ENCODE data around the gene KLHDC7B. TPM values are rescaled to one million over a fixed set of nuclear protein-coding genes. Genes with fewer than 3 reads are reported as not detected.

Gene KLHDC7B
- total RNA-seq, 1 donor from 2014 or later: 3.3 TPM

- Mint-ChIP-seq H3K9me3 (no peaks in the 10 kb centered on the region), H3K4me1 (ENCODE audit: low read depth) (peaks cover 8% of the 10 kb centered on the region)
Measured at GRCh38 chr22:50520826-50521453, 24.8 kb upstream of the KLHDC7B start.

DNA sequence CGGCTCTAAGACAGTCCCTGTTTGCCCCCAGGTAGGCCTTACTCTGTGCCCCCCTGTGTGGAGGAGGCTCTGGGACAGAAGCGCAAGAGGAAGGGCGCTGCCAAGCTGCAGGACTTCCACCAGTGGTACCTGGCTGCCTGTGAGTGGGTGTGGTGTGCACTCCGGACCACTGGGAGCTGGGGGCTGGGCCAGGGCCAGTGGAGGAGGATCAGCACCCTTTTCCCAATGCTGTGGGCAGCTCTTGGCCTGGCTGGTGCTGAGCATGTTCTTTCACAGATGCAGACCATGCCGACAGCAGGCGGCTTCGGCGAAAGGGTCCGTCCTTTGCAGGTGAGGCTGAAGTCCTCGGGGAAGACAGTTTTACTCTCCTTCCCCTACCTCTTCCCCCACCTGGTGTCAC, 24.0 kb upstream of the KLHDC7B start:
- no peak for DNase-seq (ENCODE audit: low spot score)
- Mint-ChIP-seq H3K4me3 (ENCODE audit: low read depth) (no peak overlapping the region), H3K27me3 (ENCODE audit: low read depth) (no peaks in the 10 kb centered on the region), H3K36me3 (ENCODE audit: low read depth) (peaks cover 48% of the 10 kb centered on the region), H3K9me3 (no peaks in the 10 kb centered on the region), H3K27ac (no peak overlapping the region), H3K4me1 (ENCODE audit: low read depth) (peaks cover 8% of the 10 kb centered on the region)
- intact Hi-C loops (cut with micrococcal nuclease): loop anchor here (10.0 kb wide), 1 partner anchor 277 kb away; the partner anchor contains the start of gene TUBGCP6

More at GRCh38 chr22:50520826-50521453, 24.8 kb upstream of the KLHDC7B start:
- Mint-ChIP-seq H3K27ac (no peak overlapping the region), H3K27me3 (ENCODE audit: low read depth) (no peaks in the 10 kb centered on the region), H3K4me3 (ENCODE audit: low read depth) (no peak overlapping the region), H3K36me3 (ENCODE audit: low read depth) (peaks cover 54% of the 10 kb centered on the region)
- no peak for DNase-seq (ENCODE audit: low spot score)
- intact Hi-C loops (cut with micrococcal nuclease): loop anchor here (10.0 kb wide), 1 partner anchor 276 kb away; the partner anchor contains the start of gene TUBGCP6

DNA sequence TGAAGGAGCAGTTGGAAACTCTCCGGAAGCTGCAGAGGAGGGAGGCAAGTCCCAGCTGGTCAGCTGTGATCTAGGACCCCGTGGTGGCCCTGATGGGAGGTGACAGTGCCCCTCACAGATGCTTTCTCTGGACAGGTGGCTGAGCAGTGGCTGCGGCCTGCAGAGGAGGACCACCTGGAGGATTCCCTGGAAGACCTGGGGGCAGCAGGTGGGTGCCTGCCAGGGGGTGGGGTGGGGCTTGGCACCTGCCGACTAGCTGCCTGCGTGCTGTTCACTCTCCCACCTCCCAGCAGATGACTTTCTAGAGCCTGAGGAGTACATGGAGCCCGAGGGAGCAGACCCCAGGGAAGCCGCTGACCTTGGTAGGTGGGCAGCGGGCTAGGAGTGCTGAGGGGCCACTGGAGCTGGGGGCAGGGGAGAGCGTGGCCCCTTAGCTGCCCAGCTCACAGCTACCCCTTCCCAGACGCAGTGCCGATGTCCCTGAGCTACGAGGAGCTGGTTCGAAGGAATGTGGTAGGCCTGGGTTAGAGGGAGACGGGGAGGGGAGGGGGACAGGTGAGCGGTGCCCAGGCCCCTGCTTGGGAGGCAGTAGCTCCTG, 23.4 kb upstream of the KLHDC7B start:
- Mint-ChIP-seq H3K36me3 (ENCODE audit: low read depth) (peaks cover 49% of the 10 kb centered on the region), H3K27ac (no peak overlapping the region), H3K4me3 (ENCODE audit: low read depth) (no peak overlapping the region)

GRCh38 chr22:50522806-50523438, 22.8 kb upstream of the KLHDC7B start:
- Mint-ChIP-seq H3K9me3 (no peaks in the 10 kb centered on the region), H3K27ac (no peak overlapping the region)
- DNase-seq (ENCODE audit: low spot score): no peak

More for the DNA sequence above, 23.4 kb upstream of the KLHDC7B start:
- intact Hi-C loops (cut with micrococcal nuclease): loop anchor here (10.0 kb wide), 1 partner anchor 278 kb away; the partner anchor contains the start of gene TUBGCP6
- Mint-ChIP-seq H3K4me1 (ENCODE audit: low read depth) (peaks cover 13% of the 10 kb centered on the region), H3K9me3 (no peaks in the 10 kb centered on the region), H3K27me3 (ENCODE audit: low read depth) (no peaks in the 10 kb centered on the region)
- DNase-seq (ENCODE audit: low spot score): no peak

GRCh38 chr22:50523458-50523805, 22.3 kb upstream of the KLHDC7B start:
- intact Hi-C loops (cut with micrococcal nuclease): loop anchor here (10.0 kb wide), 1 partner anchor 279 kb away; the partner anchor contains the start of gene TUBGCP6
- Mint-ChIP-seq H3K9me3 (no peaks in the 10 kb centered on the region), H3K27me3 (ENCODE audit: low read depth) (no peaks in the 10 kb centered on the region), H3K4me1 (ENCODE audit: low read depth) (peaks cover 21% of the 10 kb centered on the region), H3K27ac (no peak overlapping the region), H3K4me3 (ENCODE audit: low read depth) (peak overlapping the region; percentile 1), H3K36me3 (ENCODE audit: low read depth) (peaks cover 51% of the 10 kb centered on the region)
- DNase-seq (ENCODE audit: low spot score): no peak

More at GRCh38 chr22:50522806-50523438, 22.8 kb upstream of the KLHDC7B start:
- Mint-ChIP-seq H3K4me3 (ENCODE audit: low read depth) (no peak overlapping the region), H3K27me3 (ENCODE audit: low read depth) (no peaks in the 10 kb centered on the region), H3K4me1 (ENCODE audit: low read depth) (peaks cover 18% of the 10 kb centered on the region), H3K36me3 (ENCODE audit: low read depth) (peaks cover 49% of the 10 kb centered on the region)
- intact Hi-C loops (cut with micrococcal nuclease): loop anchor here (10.0 kb wide), 1 partner anchor 278 kb away; the partner anchor contains the start of gene TUBGCP6

DNA sequence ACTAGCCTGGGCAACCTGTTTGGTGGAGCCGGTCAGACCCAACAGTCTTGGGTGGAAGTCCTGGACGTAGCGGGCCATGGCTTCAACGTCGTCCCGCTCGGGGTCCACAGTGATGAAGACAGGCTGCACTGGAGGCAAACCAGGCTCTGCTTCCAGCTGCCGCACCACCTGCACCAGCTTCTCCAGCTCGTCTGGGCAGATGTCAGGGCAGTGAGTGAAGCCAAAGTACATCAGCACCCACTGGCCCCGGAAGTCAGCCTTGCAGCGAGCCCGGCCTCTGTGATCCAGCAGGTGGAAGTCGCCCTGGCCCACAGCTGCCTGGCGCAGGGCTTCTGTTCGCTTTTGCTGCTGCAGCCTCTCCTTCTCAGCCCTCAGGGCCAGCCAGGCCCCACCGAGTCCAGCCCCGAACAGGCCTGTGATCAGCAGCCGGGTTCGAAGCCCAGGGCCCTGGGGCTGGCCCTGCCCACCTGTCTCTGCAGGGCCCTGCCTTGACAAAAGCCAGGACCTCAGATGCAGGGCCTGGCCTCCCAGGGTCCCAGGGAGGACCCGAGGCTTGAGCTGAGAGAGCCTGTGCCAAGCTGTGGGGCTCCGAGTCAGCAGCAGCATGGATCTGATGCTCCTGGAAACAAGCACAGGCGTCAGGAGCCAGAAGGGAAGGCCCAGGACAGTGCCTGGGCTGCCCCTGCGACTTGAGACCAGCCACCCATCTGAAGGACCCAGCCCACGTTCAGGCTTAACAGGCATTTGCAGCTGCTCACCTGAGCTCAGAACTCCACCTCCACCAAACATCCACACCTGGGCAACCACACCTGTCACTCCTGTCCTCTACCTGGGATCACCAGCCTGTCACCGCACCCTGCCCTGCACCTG, 21.7 kb upstream of the KLHDC7B start:
- H3K27ac Mint-ChIP-seq: peak overlapping the region; percentile 78
- peaks cover 48% of the 10 kb centered on the region for H3K36me3 Mint-ChIP-seq (ENCODE audit: low read depth)
- no peaks in the 10 kb centered on the region for H3K9me3 Mint-ChIP-seq
- no peaks in the 10 kb centered on the region for H3K27me3 Mint-ChIP-seq (ENCODE audit: low read depth)
- no peak for DNase-seq (ENCODE audit: low spot score)
- intact Hi-C loops (cut with micrococcal nuclease): loop anchor here (10.0 kb wide), 1 partner anchor 279 kb away; the partner anchor contains the start of gene TUBGCP6
- H3K4me1 Mint-ChIP-seq (ENCODE audit: low read depth): peaks cover 24% of the 10 kb centered on the region
- peak overlapping the region; percentile 94 for H3K4me3 Mint-ChIP-seq (ENCODE audit: low read depth)

DNA sequence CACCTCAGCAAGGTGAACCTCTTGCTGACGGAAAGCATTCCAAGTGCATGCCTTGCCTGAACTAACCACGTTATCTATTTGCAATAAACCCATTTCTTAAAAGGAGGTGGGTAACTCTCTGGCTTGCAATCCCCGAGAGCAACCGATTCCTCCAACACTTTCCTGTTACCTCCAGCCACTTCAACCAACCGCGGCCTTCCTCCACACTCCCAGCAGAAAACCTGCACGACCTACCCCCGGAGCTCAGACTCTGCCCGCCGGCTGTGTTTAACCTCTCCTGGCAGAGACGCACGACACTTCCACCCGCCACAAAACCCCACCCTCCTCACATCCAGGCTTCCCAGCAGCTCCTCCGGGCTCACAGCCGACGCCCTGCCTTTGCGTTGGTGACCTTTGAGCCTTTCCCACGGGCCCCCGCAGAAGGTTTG, 21.0 kb upstream of the KLHDC7B start:
- Mint-ChIP-seq H3K36me3 (ENCODE audit: low read depth) (peaks cover 43% of the 10 kb centered on the region), H3K4me1 (ENCODE audit: low read depth) (peaks cover 24% of the 10 kb centered on the region), H3K27ac (peak overlapping the region; percentile 78), H3K27me3 (ENCODE audit: low read depth) (no peaks in the 10 kb centered on the region), H3K9me3 (no peaks in the 10 kb centered on the region), H3K4me3 (ENCODE audit: low read depth) (peak overlapping the region; percentile 94)
- intact Hi-C loops (cut with micrococcal nuclease): loop anchor here (1.0 to 10.0 kb wide), 4 partner anchors 16 to 280 kb away; partner anchors contain the start of genes NCAPH2 and TUBGCP6
- DNase-seq (ENCODE audit: low spot score): no peak

GRCh38 chr22:50525104-50525857, 20.4 kb upstream of the KLHDC7B start, which contains the start of gene SCO2:
SCO2 (minus strand) TSS chr22:50525598; CDS start chr22:50524411, 1,187 bp downstream.
- H3K36me3 Mint-ChIP-seq (ENCODE audit: low read depth): peaks cover 38% of the 10 kb centered on the region
- H3K27ac Mint-ChIP-seq: peak within 1 kb of the TSS; percentile 81
- H3K4me3 Mint-ChIP-seq (ENCODE audit: low read depth): peak within 1 kb of the TSS; percentile 94
- no peaks in the 10 kb centered on the region for H3K9me3 Mint-ChIP-seq
- peaks cover 24% of the 10 kb centered on the region for H3K4me1 Mint-ChIP-seq (ENCODE audit: low read depth)
- DNase-seq (ENCODE audit: low spot score): peak; percentile 97
- no peaks in the 10 kb centered on the region for H3K27me3 Mint-ChIP-seq (ENCODE audit: low read depth)
- intact Hi-C loops (cut with micrococcal nuclease): loop anchor here (1.0 to 10.0 kb wide), 4 partner anchors 17 to 280 kb away; partner anchors contain the start of genes NCAPH2 and TUBGCP6

GRCh38 chr22:50525858-50526107, 19.9 kb upstream of the KLHDC7B start:
- Mint-ChIP-seq H3K27ac (peak overlapping the region; percentile 62), H3K27me3 (ENCODE audit: low read depth) (no peaks in the 10 kb centered on the region), H3K9me3 (no peaks in the 10 kb centered on the region), H3K4me3 (ENCODE audit: low read depth) (peak overlapping the region; percentile 94), H3K4me1 (ENCODE audit: low read depth) (peaks cover 24% of the 10 kb centered on the region), H3K36me3 (ENCODE audit: low read depth) (peaks cover 37% of the 10 kb centered on the region)
- no peak for DNase-seq (ENCODE audit: low spot score)
- intact Hi-C loops (cut with micrococcal nuclease): loop anchor here (1.0 to 10.0 kb wide), 4 partner anchors 17 to 281 kb away; partner anchors contain the start of genes NCAPH2 and TUBGCP6

GRCh38 chr22:50526108-50526833, 19.4 kb upstream of the KLHDC7B start:
- peaks cover 34% of the 10 kb centered on the region for H3K36me3 Mint-ChIP-seq (ENCODE audit: low read depth)
- H3K27me3 Mint-ChIP-seq (ENCODE audit: low read depth): no peaks in the 10 kb centered on the region
- peaks cover 24% of the 10 kb centered on the region for H3K4me1 Mint-ChIP-seq (ENCODE audit: low read depth)
- H3K9me3 Mint-ChIP-seq: no peaks in the 10 kb centered on the region
- intact Hi-C loops (cut with micrococcal nuclease): loop anchor here (5.0 to 10.0 kb wide), 2 partner anchors 54 to 281 kb away; partner anchors contain the start of gene TUBGCP6
- peak overlapping the region; percentile 81 for H3K27ac Mint-ChIP-seq
- peak overlapping the region; percentile 76 for H3K4me3 Mint-ChIP-seq (ENCODE audit: low read depth)
- DNase-seq (ENCODE audit: low spot score): peak; percentile 85
